NCI-H1092 treated with DMSO at 0.1 percent for 48 hours (cell line): ENCODE results near the gene SERTM1.
A peak's percentile ranks its signal among the peaks of the same experiment; 100 is the strongest.

Experiments
- DNase-seq: peaks from one replicate; lab custom pipeline; 2025; lab: John Stamatoyannopoulos, UW

SERTM1 gene

GRCh38 chr13:36673838-36674326 lies at the start of gene SERTM1:
Gene SERTM1 (plus strand): TSS chr13:36674020. CDS start chr13:36695079, 21,059 bp downstream.
- peak; percentile 47 for DNase-seq

GRCh38 chr13:36628377-36629056 lies 45.3 kb upstream of the SERTM1 start:
- no peak for DNase-seq

- DNase-seq, result no peak
These were observed 44.8 kb upstream of the SERTM1 start for GRCh38 chr13:36629057-36629385.

- no peak for DNase-seq
These were observed 43.5 kb upstream of the SERTM1 start for GRCh38 chr13:36630181-36630803.

GRCh38 chr13:36639610-36640009 lies 34.2 kb upstream of the SERTM1 start:
- DNase-seq, result no peak

GRCh38 chr13:36650611-36651010 lies 23.2 kb upstream of the SERTM1 start:
- no peak for DNase-seq

- DNase-seq, result no peak
These were observed 8.2 kb upstream of the SERTM1 start for GRCh38 chr13:36665630-36666029.

GRCh38 chr13:36666477-36667229 lies 7.2 kb upstream of the SERTM1 start:
- peak; percentile 53 for DNase-seq

GRCh38 chr13:36668316-36668715 lies 5.5 kb upstream of the SERTM1 start:
- DNase-seq, result no peak

GRCh38 chr13:36673352-36673751 lies 468 bp upstream of the SERTM1 start:
- no peak for DNase-seq

- no peak for DNase-seq
These were observed 755 bp downstream of the SERTM1 start for GRCh38 chr13:36674337-36675212.

GRCh38 chr13:36675213-36675536 lies 1.4 kb downstream of the SERTM1 start:
- no peak for DNase-seq

GRCh38 chr13:36680913-36681312 lies 7.1 kb downstream of the SERTM1 start:
- DNase-seq, result peak; percentile 19

- DNase-seq, result no peak
These were observed 8.2 kb downstream of the SERTM1 start for GRCh38 chr13:36681894-36682624.

- no peak for DNase-seq
These were observed 9.9 kb downstream of the SERTM1 start for GRCh38 chr13:36683701-36684100.

GRCh38 chr13:36685927-36686326 lies 12.1 kb downstream of the SERTM1 start:
- no peak for DNase-seq

- DNase-seq, result no peak
These were observed 22.7 kb downstream of the SERTM1 start for GRCh38 chr13:36696410-36697010.

GRCh38 chr13:36700170-36700569 lies 26.4 kb downstream of the SERTM1 start:
- DNase-seq, result no peak

GRCh38 chr13:36706755-36707154 lies 32.9 kb downstream of the SERTM1 start:
- no peak for DNase-seq

- DNase-seq, result no peak
These were observed 35.5 kb downstream of the SERTM1 start for GRCh38 chr13:36709136-36709890.
